Lung (tissue), 12 donors: Measurements from ENCODE around the gene OR4C5. TPM values are rescaled to one million over a fixed set of nuclear protein-coding genes. Genes with fewer than 3 reads are reported as not detected.
"Not testable (repeated sequence)": the region's sequence is repeated elsewhere in the genome, so short reads cannot be mapped to it uniquely, and the experiment has no call there.

Experiments
- ATAC-seq: fragments of 200-7000 bp; cut with Tn5 transposase; one replicate; pipeline ENCODE4 v1.9.1; 2020; ENCODE audit warnings: moderate number of reproducible peaks; ENCODE audit not compliant: insufficient read depth, low FRiP score
- DNase-seq, 3 donors: peaks; one replicate each; pipeline ENCODE4 v3.0.0-alpha.2; 2013 to 2017
- H3K27ac ChIP-seq, 2 donors: one replicate each; pipeline ENCODE4 v1.5.1; 2013; ENCODE audit warnings: mild to moderate bottlenecking in 2 of 2, moderate library complexity in 2 of 2, control low read depth in 1 of 2, inconsistent platforms in 1 of 2, low read depth in 1 of 2, low read length in 1 of 2
- H3K27me3 ChIP-seq, 3 donors: one replicate each; pipeline ENCODE4 v1.5.1; 2013; ENCODE audit warnings: low read length in 2 of 3; ENCODE audit not compliant: control insufficient read depth in 3 of 3, insufficient read depth in 3 of 3
- H3K36me3 ChIP-seq, 4 donors: one replicate each; pipeline ENCODE4 v1.5.1; 2013; ENCODE audit warnings: low read length in 4 of 4, mild to moderate bottlenecking in 1 of 4, moderate library complexity in 1 of 4; ENCODE audit not compliant: control insufficient read depth in 4 of 4, insufficient read depth in 4 of 4
- H3K4me1 ChIP-seq, 5 donors: one replicate each; pipeline ENCODE4 v1.5.1; 2013; ENCODE audit warnings: low read length in 5 of 5, mild to moderate bottlenecking in 2 of 5, moderate library complexity in 1 of 5; ENCODE audit not compliant: control insufficient read depth in 5 of 5, insufficient read depth in 5 of 5
- H3K4me3 ChIP-seq: one replicate; pipeline ENCODE4 v1.5.1; 2013; ENCODE audit warnings: mild to moderate bottlenecking, control low read depth, moderate library complexity
- H3K9ac ChIP-seq, 2 donors: one replicate each; pipeline ENCODE4 v1.5.1; 2013; ENCODE audit warnings: low read length in 2 of 2, control low read depth in 1 of 2; ENCODE audit not compliant: insufficient read depth in 1 of 2
- H3K9me3 ChIP-seq, 4 donors: one replicate each; pipeline ENCODE4 v1.5.1; 2013; ENCODE audit warnings: low read length in 3 of 4, mild to moderate bottlenecking in 1 of 4, moderate library complexity in 1 of 4; ENCODE audit not compliant: control insufficient read depth in 4 of 4, insufficient read depth in 3 of 4
- CTCF ChIP-seq: IDR thresholded peaks from 2 replicates; pipeline ENCODE4 v1.5.1; 2012; ENCODE audit warnings: mild to moderate bottlenecking; ENCODE audit errors: control extremely low read depth, extremely low read depth
- WGBS, 2 donors: extraction: QIAGEN DNeasy Blood & Tissue Kit; methylation state at CpG; one replicate each; pipeline ENCODE4 v1.1.7; 2013; 5-methylcytosine and 5-hydroxymethylcytosine counted together
- polyA plus RNA-seq, 2 donors: library from polyadenylated mRNA; stranded (reverse); fragments of 200-250 nt; gene quantifications; one replicate each; pipeline ENCODE4 v1.2.1, GENCODE V29; 2013
- total RNA-seq, 2 donors: library from RNA; depleted of rRNA in 1 of 2; stranded (reverse); fragments of >200 nt in 1 of 2; gene quantifications; one replicate each; pipeline ENCODE4 v1.2.1, GENCODE V29; 2014 to 2021
- donor health status: control.
- donor health status: control.
- donor health status: Bipolar disorder and iron deficiency.
- donor health status: healthy.
- donor health status: DM: yes; HTN: yes; CAD: no.

The OR4C5 gene
- total and polyA plus RNA-seq, 4 donors: not detected

DNA sequence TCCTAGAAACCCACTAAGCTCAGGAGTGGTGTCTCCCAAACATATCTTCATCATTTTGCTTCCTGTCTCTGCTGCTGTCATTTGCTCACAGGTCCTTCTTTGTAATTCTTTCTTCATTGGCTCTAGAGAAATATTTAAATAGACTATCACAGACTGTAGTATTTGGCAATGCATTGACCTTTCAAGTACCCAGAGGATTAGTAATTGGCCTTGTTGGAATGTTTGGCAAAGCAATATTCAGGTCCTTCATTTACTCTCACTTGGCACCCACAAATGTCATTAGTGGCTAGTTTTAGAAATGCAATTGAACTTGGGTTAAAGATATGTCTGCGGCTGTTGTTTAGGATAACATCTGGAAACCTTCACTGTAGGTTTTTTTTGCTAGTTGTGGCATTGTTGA, 11.6 kb downstream of the OR4C5 start:
- no peak overlapping the region for H3K4me3 ChIP-seq
- no peaks in the 10 kb centered on the region for H3K27me3 ChIP-seq
- H3K9ac ChIP-seq: no peak overlapping the region
- H3K4me1 ChIP-seq: no peaks in the 10 kb centered on the region
- peaks cover 0 to 9% (median 4%) of the 10 kb centered on the region in 4 donors for H3K9me3 ChIP-seq
- no peak overlapping the region for H3K27ac ChIP-seq
- 81 to 88% methylated on average over 1 of the region's 1 CpG for WGBS, 2 donors
- no peak for ATAC-seq
- H3K36me3 ChIP-seq: no peaks in the 10 kb centered on the region
- DNase-seq: no peak
- no peak for TF ChIP-seq CTCF

GRCh38 chr11:48354013-48354412, 12.3 kb downstream of the OR4C5 start:
- Histone ChIP-seq H3K4me1 (no peaks in the 10 kb centered on the region), H3K4me3 (no peak overlapping the region), H3K27me3 (no peaks in the 10 kb centered on the region), H3K36me3 (no peaks in the 10 kb centered on the region), H3K9ac (no peak overlapping the region), H3K27ac (no peak overlapping the region), H3K9me3 (peaks cover 0 to 9% (median 4%) of the 10 kb centered on the region in 4 donors)
- TF ChIP-seq CTCF: no peak
- no peak for ATAC-seq
- DNase-seq: no peak
- 88 to 92% methylated on average over 4 of the region's 4 CpGs for WGBS, 2 donors

DNA sequence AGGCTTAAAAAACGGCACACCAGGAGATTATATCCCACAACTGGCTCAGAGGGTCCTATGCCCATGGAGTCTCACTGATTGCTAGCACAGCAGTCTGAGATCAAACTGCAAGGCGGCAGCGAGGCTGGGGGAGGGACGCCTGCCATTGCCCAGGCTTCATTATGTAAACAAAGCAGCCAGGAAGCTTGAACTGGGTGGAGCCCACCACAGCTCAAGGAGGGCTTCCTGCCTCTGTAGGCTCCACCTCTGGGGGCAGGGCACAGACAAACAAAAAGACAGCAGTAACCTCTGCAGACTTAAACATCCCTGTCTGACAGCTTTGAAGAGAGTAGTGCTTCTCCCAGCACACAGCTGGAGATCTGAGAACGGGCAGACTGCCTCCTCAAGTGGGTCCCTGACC, 20.0 kb downstream of the OR4C5 start:
- not testable (repeated sequence) for H3K9ac ChIP-seq, DNase-seq, H3K4me3 ChIP-seq, H3K9me3 ChIP-seq, ATAC-seq, H3K36me3 ChIP-seq, H3K27ac ChIP-seq, H3K4me1 ChIP-seq, H3K27me3 ChIP-seq
- 66 to 78% methylated on average over 5 of the region's 5 CpGs for whole genome bisulfite sequencing, 2 donors

GRCh38 chr11:48342505-48342904, 23.8 kb downstream of the OR4C5 start:
- not testable (repeated sequence) for DNase-seq, H3K4me1 ChIP-seq, H3K9ac ChIP-seq, ATAC-seq, H3K27me3 ChIP-seq, H3K36me3 ChIP-seq, H3K27ac ChIP-seq, H3K4me3 ChIP-seq
- 66 to 67% methylated on average over 2 of the region's 2 CpGs for WGBS, 2 donors
- H3K9me3 ChIP-seq: peaks cover 0 to 19% (median 2%) of the 10 kb centered on the region in 4 donors

GRCh38 chr11:48341466-48341865, 24.8 kb downstream of the OR4C5 start:
- H3K4me1 ChIP-seq: no peaks in the 10 kb centered on the region
- no peaks in the 10 kb centered on the region for H3K27me3 ChIP-seq
- H3K36me3 ChIP-seq: no peaks in the 10 kb centered on the region
- no peak for TF ChIP-seq CTCF
- H3K27ac ChIP-seq: no peak overlapping the region
- 40 to 55% methylated on average over 2 of the region's 2 CpGs for whole genome bisulfite sequencing, 2 donors
- DNase-seq: no peak
- peaks cover 0 to 19% (median under 1%) of the 10 kb centered on the region in 4 donors for H3K9me3 ChIP-seq
- ATAC-seq: no peak
- H3K9ac ChIP-seq: no peak overlapping the region
- no peak overlapping the region for H3K4me3 ChIP-seq

- not testable (repeated sequence) for H3K4me1 ChIP-seq, H3K4me3 ChIP-seq, H3K9ac ChIP-seq, H3K9me3 ChIP-seq, H3K27me3 ChIP-seq, H3K36me3 ChIP-seq, ATAC-seq, H3K27ac ChIP-seq, DNase-seq
Observed at GRCh38 chr11:48324620-48325019, 41.6 kb downstream of the OR4C5 start, which contains the start of gene OR4C3. Gene OR4C3 (plus strand): TSS chr11:48324920. CDS start chr11:48325022, 102 bp downstream.
